Naive thymus-derived CD8-positive, alpha-beta T cell (primary cell): ENCODE measurements around the gene RGPD3. TPM values are rescaled to one million over a fixed set of nuclear protein-coding genes. Genes with fewer than 3 reads are reported as not detected.
"Not testable (repeated sequence)": the region's sequence is repeated elsewhere in the genome, so short reads cannot be mapped to it uniquely, and the experiment has no call there.

ENCODE experiments used
- ATAC-seq, 2 donors: fragments of 150-1000 bp; cut with Tn5 transposase in 1 of 2; sonication (Bioruptor Pico), chemical (Tn5 transposase) in 1 of 2; 1 replicate in 1 of 2; 2 replicates in 1 of 2; pipeline ENCODE4 v1.10.0; 2021; ENCODE audit warnings: mild to moderate bottlenecking in 2 of 2, moderate library complexity in 2 of 2
- POLR2A ChIA-PET: fragments of 350-600 bp; sonication (Branson Sonifier 250); formaldehyde crosslinking; loops from one replicate; lab custom pipeline; 2021; ENCODE audit warnings: antibody characterized with exemption; lab: Charles Lee
- DNase-seq, 10 donors: peaks; one replicate each; pipeline versions ENCODE4 v3.0.0 to v3.0.0-alpha.2; 2020 to 2022
- H3K27ac Mint-ChIP-seq, 10 donors: one replicate each; pipeline ENCODE4 v1.8.0; 2020 to 2022; ENCODE audit warnings: mild to moderate bottlenecking in 10 of 10, mixed read lengths in 10 of 10, moderate library complexity in 4 of 10, inconsistent platforms in 1 of 10
- H3K27me3 Mint-ChIP-seq, 5 donors: one replicate each; pipeline ENCODE4 v1.8.0; 2021 to 2022; ENCODE audit warnings: mixed read lengths in 5 of 5
- H3K36me3 Mint-ChIP-seq, 3 donors: one replicate each; pipeline ENCODE4 v1.8.0; 2020 to 2022; ENCODE audit warnings: mixed read lengths in 3 of 3, mild to moderate bottlenecking in 2 of 3, inconsistent platforms in 1 of 3
- H3K4me1 Mint-ChIP-seq, 4 donors: one replicate each; pipeline ENCODE4 v1.8.0; 2021 to 2022; ENCODE audit warnings: mixed read lengths in 4 of 4
- H3K4me3 Mint-ChIP-seq, 10 donors: one replicate each; pipeline ENCODE4 v1.8.0; 2020 to 2022; ENCODE audit warnings: mild to moderate bottlenecking in 10 of 10, mixed read lengths in 10 of 10, moderate library complexity in 6 of 10, inconsistent platforms in 1 of 10
- H3K9me3 Mint-ChIP-seq, 9 donors: one replicate each; pipeline ENCODE4 v1.8.0; 2020 to 2022; ENCODE audit warnings: mixed read lengths in 9 of 9, mild to moderate bottlenecking in 3 of 9, inconsistent platforms in 1 of 9, moderate library complexity in 1 of 9
- polyA plus RNA-seq, 3 donors: library from polyadenylated mRNA; unstranded; fragments of 300-500 nt; fragmentation: Illumina TruSeq; gene quantifications; one replicate each; pipeline ENCODE4 v1.2.3, GENCODE V29; 2021
- total RNA-seq, 8 experiments: library from RNA in 2 of 8; stranded (reverse) in 2 of 8; gene quantifications; one replicate each; pipeline ENCODE4 v1.2.3 and lab custom pipeline; 2021 to 2026

RGPD3 gene
- total and polyA plus RNA-seq, 5 experiments from 2014 or later = 0.06 to 0.17 (median 0.11) TPM; not detected in 1

GRCh38 chr2:106504192-106504591 is 36.0 kb upstream of the RGPD3 start:
- H3K4me3 Mint-ChIP-seq, DNase-seq, H3K27ac Mint-ChIP-seq, H3K9me3 Mint-ChIP-seq, H3K27me3 Mint-ChIP-seq, POLR2A ChIA-PET, H3K36me3 Mint-ChIP-seq: not testable (repeated sequence)
- ATAC-seq = peak; percentile 48
- H3K4me1 Mint-ChIP-seq = peaks cover 2 to 12% (median 7%) of the 10 kb centered on the region in 4 donors

DNA sequence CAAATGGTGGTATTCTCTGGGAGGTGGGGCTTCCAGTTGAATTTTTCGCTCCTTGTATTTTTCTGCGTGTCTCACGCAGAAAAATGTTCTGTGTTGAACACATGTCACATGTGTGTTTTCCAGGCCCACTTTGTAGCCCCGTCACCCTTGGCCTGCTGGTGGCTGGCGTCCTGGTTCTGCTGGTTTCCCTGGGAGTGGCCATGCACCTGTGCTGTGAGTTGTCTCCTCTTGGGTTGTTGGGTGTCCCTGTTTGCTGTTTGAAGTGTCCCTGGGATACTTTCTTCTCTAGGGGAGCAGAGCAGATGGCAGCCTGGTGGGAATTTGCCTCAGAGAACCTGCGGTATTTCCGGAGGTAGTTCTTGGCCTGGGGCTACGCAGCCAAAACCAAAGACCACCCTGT is 34.1 kb upstream of the RGPD3 start:
- H3K27me3 Mint-ChIP-seq, DNase-seq, H3K36me3 Mint-ChIP-seq, ATAC-seq, H3K4me3 Mint-ChIP-seq, POLR2A ChIA-PET, H3K27ac Mint-ChIP-seq, H3K9me3 Mint-ChIP-seq: not testable (repeated sequence)
- H3K4me1 Mint-ChIP-seq = peaks cover 2 to 12% (median 7%) of the 10 kb centered on the region in 4 donors

- ATAC-seq, H3K4me3 Mint-ChIP-seq, H3K36me3 Mint-ChIP-seq, H3K4me1 Mint-ChIP-seq, DNase-seq, POLR2A ChIA-PET, H3K27me3 Mint-ChIP-seq, H3K9me3 Mint-ChIP-seq, H3K27ac Mint-ChIP-seq: not testable (repeated sequence)
Observed at GRCh38 chr2:106500350-106500749, 32.1 kb upstream of the RGPD3 start.

GRCh38 chr2:106498549-106498948 is 30.3 kb upstream of the RGPD3 start:
- ATAC-seq, H3K4me3 Mint-ChIP-seq, H3K9me3 Mint-ChIP-seq, DNase-seq, H3K36me3 Mint-ChIP-seq, H3K4me1 Mint-ChIP-seq, H3K27me3 Mint-ChIP-seq, POLR2A ChIA-PET, H3K27ac Mint-ChIP-seq: not testable (repeated sequence)

GRCh38 chr2:106492913-106493312 is 24.7 kb upstream of the RGPD3 start:
- POLR2A ChIA-PET, H3K36me3 Mint-ChIP-seq, ATAC-seq, DNase-seq, H3K4me3 Mint-ChIP-seq, H3K4me1 Mint-ChIP-seq, H3K27me3 Mint-ChIP-seq, H3K9me3 Mint-ChIP-seq: not testable (repeated sequence)
- H3K27ac Mint-ChIP-seq = peak overlapping the region in 1 of 10 donors; percentile 56

- H3K4me1 Mint-ChIP-seq, H3K27me3 Mint-ChIP-seq, DNase-seq, H3K9me3 Mint-ChIP-seq, H3K36me3 Mint-ChIP-seq, H3K4me3 Mint-ChIP-seq, POLR2A ChIA-PET, H3K27ac Mint-ChIP-seq, ATAC-seq: not testable (repeated sequence)
Observed at GRCh38 chr2:106492399-106492798, 24.2 kb upstream of the RGPD3 start.

DNA sequence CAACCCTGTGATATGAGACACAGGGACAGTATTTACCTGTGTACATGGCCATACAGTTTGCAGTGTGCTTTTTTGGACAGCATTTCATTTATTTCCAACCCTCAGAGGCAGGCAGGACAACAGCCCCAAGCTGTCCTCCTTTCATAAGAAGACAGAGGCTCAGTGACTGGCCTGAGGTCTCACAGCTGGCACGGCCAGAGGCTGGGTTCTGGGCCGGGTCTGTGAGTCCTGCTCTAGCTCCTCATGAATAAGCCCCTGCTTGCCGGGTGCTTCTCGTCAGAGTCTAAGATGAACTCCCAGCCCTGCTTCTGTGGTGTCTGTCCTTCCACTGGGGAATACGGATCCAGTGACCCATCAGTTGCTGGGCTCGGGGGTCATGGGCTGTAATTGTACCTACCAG is 21.5 kb upstream of the RGPD3 start:
- H3K27ac Mint-ChIP-seq, H3K36me3 Mint-ChIP-seq, ATAC-seq, H3K4me1 Mint-ChIP-seq, DNase-seq, POLR2A ChIA-PET, H3K4me3 Mint-ChIP-seq, H3K9me3 Mint-ChIP-seq: not testable (repeated sequence)
- peaks cover 0 to 18% (median 4%) of the 10 kb centered on the region in 5 donors for H3K27me3 Mint-ChIP-seq

DNA sequence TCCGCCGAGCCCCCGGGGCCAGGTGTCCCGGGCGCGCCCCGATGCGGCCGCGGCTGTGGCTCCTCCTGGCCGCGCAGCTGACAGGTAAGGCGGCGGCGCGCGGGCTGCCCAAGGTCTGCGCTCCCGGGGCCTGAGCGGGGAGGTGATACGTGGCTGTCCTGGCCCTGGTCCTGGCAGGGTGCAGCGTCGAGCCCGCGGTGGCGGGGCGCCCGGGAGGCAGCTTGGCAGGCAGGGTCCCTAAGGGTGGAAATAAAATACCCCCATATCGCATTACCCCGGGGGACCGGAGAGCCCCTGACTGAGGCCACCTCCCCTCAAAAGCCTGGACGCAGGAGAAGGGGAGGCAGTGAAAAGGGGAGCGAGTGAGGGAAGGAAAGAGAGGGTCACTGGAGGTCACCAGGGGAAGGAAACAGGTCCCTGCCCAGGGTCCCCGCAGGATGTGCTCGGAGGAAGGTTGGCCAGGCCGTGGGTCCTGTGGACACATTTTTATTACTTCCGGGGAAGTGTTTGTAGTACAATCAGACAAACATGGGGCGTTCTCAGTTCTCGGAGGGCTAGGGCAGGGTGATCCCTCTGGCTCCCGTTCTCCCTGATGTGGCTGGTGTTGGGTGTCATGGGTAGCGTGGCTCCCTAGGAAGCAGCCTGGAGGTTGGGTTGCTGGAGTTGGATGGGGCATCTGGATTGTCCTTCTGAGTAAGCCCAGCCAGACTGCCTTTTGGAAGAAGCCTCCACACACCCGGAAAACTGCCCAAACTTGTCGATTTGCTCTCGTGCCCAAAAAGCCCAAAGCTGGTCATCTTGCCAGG is 19.4 kb upstream of the RGPD3 start:
- POLR2A ChIA-PET, H3K9me3 Mint-ChIP-seq, DNase-seq, H3K4me1 Mint-ChIP-seq, H3K36me3 Mint-ChIP-seq: not testable (repeated sequence)
- Mint-ChIP-seq H3K27ac (peak overlapping the region in 1 of 10 donors; percentile 15), H3K4me3 (peak overlapping the region in 2 of 10 donors; percentile 23 to 47), H3K27me3 (peaks cover 4 to 18% (median 8%) of the 10 kb centered on the region in 5 donors)
- ATAC-seq = peak in 1 of 2 donors; percentile 9

GRCh38 chr2:106486551-106487385 is 18.6 kb upstream of the RGPD3 start, which contains the start of gene CD8B2:
TSS of gene CD8B2 (plus strand) at chr2:106487364. CDS start at chr2:106487427, 63 bp downstream.
- H3K9me3 Mint-ChIP-seq, POLR2A ChIA-PET, H3K4me1 Mint-ChIP-seq, H3K36me3 Mint-ChIP-seq: not testable (repeated sequence)
- DNase-seq = peak in 9 of 10 donors; percentile 18 to 71 (median 37)
- peak; percentile 85 to 87 for ATAC-seq
- Mint-ChIP-seq H3K27ac (peak within 1 kb of the TSS in 4 of 10 donors; percentile 15 to 52 (median 34)), H3K27me3 (peaks cover 4 to 18% (median 8%) of the 10 kb centered on the region in 5 donors), H3K4me3 (peak within 1 kb of the TSS in 5 of 10 donors; percentile 22 to 47 (median 38))

DNA sequence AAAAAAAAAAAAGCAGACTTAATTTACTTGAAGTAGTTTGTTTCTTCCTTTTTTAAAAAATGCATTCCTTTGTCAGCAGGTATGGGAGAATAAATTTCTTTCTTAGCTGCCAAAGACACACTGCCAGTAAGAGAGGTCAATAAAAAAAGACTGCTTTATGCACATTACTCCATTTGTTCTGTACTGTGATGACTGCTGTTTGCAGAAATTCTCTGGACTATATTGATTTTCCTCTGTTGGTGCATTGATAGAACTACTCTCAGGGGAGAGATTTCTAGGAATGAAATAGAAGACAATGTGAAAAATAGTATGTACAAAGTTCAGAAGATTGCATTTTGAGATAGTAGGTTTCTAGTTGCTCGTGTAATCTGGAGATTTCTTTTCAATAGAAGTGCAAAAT is 11.3 kb upstream of the RGPD3 start:
- POLR2A ChIA-PET, H3K4me1 Mint-ChIP-seq, H3K27ac Mint-ChIP-seq, H3K27me3 Mint-ChIP-seq, ATAC-seq, DNase-seq, H3K9me3 Mint-ChIP-seq, H3K4me3 Mint-ChIP-seq, H3K36me3 Mint-ChIP-seq: not testable (repeated sequence)

GRCh38 chr2:106477647-106478046 is 9.4 kb upstream of the RGPD3 start:
- H3K4me3 Mint-ChIP-seq, DNase-seq, H3K4me1 Mint-ChIP-seq, H3K36me3 Mint-ChIP-seq, ATAC-seq, H3K9me3 Mint-ChIP-seq, POLR2A ChIA-PET, H3K27ac Mint-ChIP-seq, H3K27me3 Mint-ChIP-seq: not testable (repeated sequence)

- H3K9me3 Mint-ChIP-seq = not testable (repeated sequence)
Observed at GRCh38 chr2:106470658-106471057, 2.4 kb upstream of the RGPD3 start.

GRCh38 chr2:106467516-106467915 is 697 bp downstream of the RGPD3 start:
- H3K9me3 Mint-ChIP-seq, H3K4me1 Mint-ChIP-seq, H3K27me3 Mint-ChIP-seq, POLR2A ChIA-PET, H3K27ac Mint-ChIP-seq, DNase-seq, H3K4me3 Mint-ChIP-seq, H3K36me3 Mint-ChIP-seq, ATAC-seq: not testable (repeated sequence)

More at GRCh38 chr2:106470658-106471057, 2.4 kb upstream of the RGPD3 start:
- H3K4me1 Mint-ChIP-seq, H3K27me3 Mint-ChIP-seq, POLR2A ChIA-PET, H3K36me3 Mint-ChIP-seq, H3K4me3 Mint-ChIP-seq, H3K27ac Mint-ChIP-seq: not testable (repeated sequence)
- ATAC-seq (peak; percentile 50 to 59), DNase-seq (peak in 9 of 10 donors; percentile 3 to 75 (median 47))
